ENCODE data around the gene SLX4IP.

DNA sequence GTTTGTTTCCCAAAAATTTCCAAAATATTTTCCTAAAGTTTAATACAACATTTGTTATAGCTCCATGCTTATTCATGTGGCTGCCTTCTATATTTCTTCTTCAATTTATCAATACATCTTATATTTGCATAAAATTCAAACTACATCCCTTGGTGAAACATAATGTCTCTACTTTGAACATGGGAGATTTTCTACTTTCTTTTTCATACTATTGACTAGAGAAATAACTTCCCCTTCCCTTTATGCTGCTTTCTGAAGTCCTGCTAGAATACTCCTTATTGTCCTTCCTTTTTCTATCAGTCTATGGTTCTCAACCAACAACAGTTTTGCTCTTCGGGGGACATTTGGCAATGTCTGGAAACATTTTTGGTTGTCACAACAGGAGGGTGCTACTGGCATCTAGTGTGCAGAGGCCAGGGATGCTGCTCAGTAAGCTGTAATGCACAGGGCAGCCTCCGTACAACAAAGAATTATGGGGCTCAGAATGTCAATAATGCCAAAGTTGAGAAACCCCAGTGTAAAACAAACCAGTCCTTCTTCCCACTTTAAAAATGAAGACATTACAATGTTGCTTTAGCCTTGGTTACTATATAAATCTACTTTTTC is 31.0 kb upstream of the SLX4IP start:
- no peak for TF ChIP-seq POLR2A (IDR thresholded peaks at IDR 0.05)
- TF ChIP-seq, protein P1, sequence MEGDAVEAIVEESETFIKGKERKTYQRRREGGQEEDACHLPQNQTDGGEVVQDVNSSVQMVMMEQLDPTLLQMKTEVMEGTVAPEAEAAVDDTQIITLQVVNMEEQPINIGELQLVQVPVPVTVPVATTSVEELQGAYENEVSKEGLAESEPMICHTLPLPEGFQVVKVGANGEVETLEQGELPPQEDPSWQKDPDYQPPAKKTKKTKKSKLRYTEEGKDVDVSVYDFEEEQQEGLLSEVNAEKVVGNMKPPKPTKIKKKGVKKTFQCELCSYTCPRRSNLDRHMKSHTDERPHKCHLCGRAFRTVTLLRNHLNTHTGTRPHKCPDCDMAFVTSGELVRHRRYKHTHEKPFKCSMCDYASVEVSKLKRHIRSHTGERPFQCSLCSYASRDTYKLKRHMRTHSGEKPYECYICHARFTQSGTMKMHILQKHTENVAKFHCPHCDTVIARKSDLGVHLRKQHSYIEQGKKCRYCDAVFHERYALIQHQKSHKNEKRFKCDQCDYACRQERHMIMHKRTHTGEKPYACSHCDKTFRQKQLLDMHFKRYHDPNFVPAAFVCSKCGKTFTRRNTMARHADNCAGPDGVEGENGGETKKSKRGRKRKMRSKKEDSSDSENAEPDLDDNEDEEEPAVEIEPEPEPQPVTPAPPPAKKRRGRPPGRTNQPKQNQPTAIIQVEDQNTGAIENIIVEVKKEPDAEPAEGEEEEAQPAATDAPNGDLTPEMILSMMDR (IDR thresholded peaks at IDR 0.05), result no peak
